Liver (tissue), 10 donors: ENCODE measurements around the gene CD28. TPM values are rescaled to one million over a fixed set of nuclear protein-coding genes. Genes with fewer than 3 reads are reported as not detected.

Experiments
- DNase-seq: peaks from one replicate; pipeline ENCODE4 v3.0.0-alpha.2; 2017; ENCODE audit warnings: low spot score
- H3K27ac ChIP-seq, 2 donors: one replicate each; pipeline ENCODE4 v1.7.0; 2013; ENCODE audit warnings: inconsistent platforms in 2 of 2, low read length in 2 of 2, control low read depth in 1 of 2, low read depth in 1 of 2, mild to moderate bottlenecking in 1 of 2
- H3K27me3 ChIP-seq, 4 donors: one replicate each; pipeline versions ENCODE4 v1.6.1 to v1.7.0; 2013; ENCODE audit warnings: low read length in 3 of 4, inconsistent platforms in 1 of 4, mild to moderate bottlenecking in 1 of 4, moderate library complexity in 1 of 4; ENCODE audit not compliant: control insufficient read depth in 4 of 4, insufficient read depth in 4 of 4
- H3K36me3 ChIP-seq, 4 donors: one replicate each; pipeline versions ENCODE4 v1.6.1 to v1.7.0; 2013; ENCODE audit warnings: low read length in 3 of 4, mild to moderate bottlenecking in 3 of 4, low read depth in 1 of 4, moderate library complexity in 1 of 4; ENCODE audit not compliant: control insufficient read depth in 4 of 4, insufficient read depth in 3 of 4
- H3K4me1 ChIP-seq, 4 donors: one replicate each; pipeline versions ENCODE4 v1.6.1 to v1.7.0; 2013; ENCODE audit warnings: low read length in 3 of 4, mild to moderate bottlenecking in 3 of 4, moderate library complexity in 1 of 4; ENCODE audit not compliant: control insufficient read depth in 4 of 4, insufficient read depth in 4 of 4
- H3K4me3 ChIP-seq, 3 donors: one replicate each; pipeline versions ENCODE4 v1.6.1 to v1.7.0; 2013; ENCODE audit warnings: low read length in 3 of 3, control low read depth in 1 of 3, low read depth in 1 of 3, mild to moderate bottlenecking in 1 of 3
- H3K9ac ChIP-seq, 2 donors: one replicate each; pipeline ENCODE4 v1.7.0; 2013; ENCODE audit warnings: low read length in 2 of 2, mild to moderate bottlenecking in 2 of 2, moderate library complexity in 2 of 2, control low read depth in 1 of 2, low read depth in 1 of 2
- H3K9me3 ChIP-seq, 4 donors: one replicate each; pipeline versions ENCODE4 v1.6.1 to v1.7.0; 2013; ENCODE audit warnings: low read length in 3 of 4; ENCODE audit not compliant: control insufficient read depth in 4 of 4
- ATF3 ChIP-seq: IDR thresholded peaks from 2 replicates; pipeline ENCODE4 v1.6.1; 2016; ENCODE audit warnings: antibody characterized with exemption
- EGR1 ChIP-seq, 2 donors: IDR thresholded peaks; 2 replicates each; pipeline ENCODE4 v1.6.1; 2016 to 2018; ENCODE audit warnings: antibody characterized with exemption in 2 of 2, low read depth in 2 of 2
- FOXA1 ChIP-seq: IDR thresholded peaks from 2 replicates; pipeline ENCODE4 v1.6.1; 2016; ENCODE audit warnings: antibody characterized with exemption
- FOXA2 ChIP-seq: IDR thresholded peaks from 2 replicates; pipeline ENCODE4 v1.6.1; 2016; ENCODE audit warnings: antibody characterized with exemption
- HNF4A ChIP-seq, 2 donors: conservative IDR thresholded peaks; 2 replicates each; pipeline ENCODE4 v1.6.1; 2016; ENCODE audit warnings: antibody characterized with exemption in 2 of 2, mild to moderate bottlenecking in 2 of 2
- HNF4G ChIP-seq: IDR thresholded peaks from 2 replicates; pipeline ENCODE4 v1.6.1; 2016; ENCODE audit warnings: antibody characterized with exemption
- RAD21 ChIP-seq, 2 donors: IDR thresholded peaks; 2 replicates each; pipeline ENCODE4 v1.6.1; 2016; ENCODE audit warnings: antibody characterized with exemption in 2 of 2, mild to moderate bottlenecking in 2 of 2
- SP1 ChIP-seq: IDR thresholded peaks from 2 replicates; pipeline ENCODE4 v1.6.1; 2018; ENCODE audit warnings: antibody characterized with exemption, mild to moderate bottlenecking
- TAF1 ChIP-seq: conservative IDR thresholded peaks from 2 replicates; pipeline ENCODE4 v1.6.1; 2016; ENCODE audit warnings: antibody characterized with exemption, mild to moderate bottlenecking
- YY1 ChIP-seq: IDR thresholded peaks from 2 replicates; pipeline ENCODE4 v1.6.1; 2016; ENCODE audit warnings: antibody characterized with exemption, mild to moderate bottlenecking
- WGBS: extraction: QIAGEN DNeasy Blood & Tissue Kit; methylation state at CpG from one replicate; pipeline ENCODE4 v1.1.7; 2013; 5-methylcytosine and 5-hydroxymethylcytosine counted together
- polyA plus RNA-seq, 2 donors: library from polyadenylated mRNA; stranded (reverse) in 1 of 2; unstranded in 1 of 2; fragments of 200-250 nt in 1 of 2; fragments of >200 nt in 1 of 2; fragmentation: Nextera tagmentation in 1 of 2; extraction: Ambion mirVana in 1 of 2; gene quantifications; one replicate each; pipeline versions ENCODE4 v1.2.1 to v1.2.3, GENCODE V29; 2013 to 2015
- small RNA-seq: library from RNA; depleted of rRNA; stranded (forward); fragments of <200 nt; gene quantifications from one replicate; pipeline ENCODE3, GENCODE V24; 2014
- total RNA-seq, 2 donors: library from RNA; depleted of rRNA; stranded (reverse); fragments of >200 nt; gene quantifications; one replicate each; pipeline ENCODE4 v1.2.3, GENCODE V29; 2014
- TF ChIP-seq, protein P1 (sequence below): IDR thresholded peaks from 2 replicates; pipeline ENCODE4 v1.6.1; 2016; ENCODE audit warnings: antibody characterized with exemption
- TF ChIP-seq, protein P2 (sequence below): IDR thresholded peaks from 2 replicates; pipeline ENCODE4 v1.6.1; 2016; ENCODE audit warnings: antibody characterized with exemption
- TF ChIP-seq, protein P3 (sequence below): fragments of 150-350 bp; IDR thresholded peaks from 2 replicates; pipeline ENCODE4 v1.5.1; 2017; ENCODE audit warnings: improper control_type of control experiment, low read depth, low read length; ENCODE audit not compliant: missing input control
- TF ChIP-seq, protein P4 (sequence below): IDR thresholded peaks from 2 replicates; pipeline ENCODE4 v1.6.1; 2016; ENCODE audit warnings: antibody characterized with exemption, mild to moderate bottlenecking
- donor health status: healthy.
- donor health status: healthy.
- donor health status: healthy.
- donor health status: healthy.
- donor health status: healthy.

Gene CD28
- total and polyA plus RNA-seq, 4 donors, result 0.08 to 0.93 (median 0.33) TPM

DNA sequence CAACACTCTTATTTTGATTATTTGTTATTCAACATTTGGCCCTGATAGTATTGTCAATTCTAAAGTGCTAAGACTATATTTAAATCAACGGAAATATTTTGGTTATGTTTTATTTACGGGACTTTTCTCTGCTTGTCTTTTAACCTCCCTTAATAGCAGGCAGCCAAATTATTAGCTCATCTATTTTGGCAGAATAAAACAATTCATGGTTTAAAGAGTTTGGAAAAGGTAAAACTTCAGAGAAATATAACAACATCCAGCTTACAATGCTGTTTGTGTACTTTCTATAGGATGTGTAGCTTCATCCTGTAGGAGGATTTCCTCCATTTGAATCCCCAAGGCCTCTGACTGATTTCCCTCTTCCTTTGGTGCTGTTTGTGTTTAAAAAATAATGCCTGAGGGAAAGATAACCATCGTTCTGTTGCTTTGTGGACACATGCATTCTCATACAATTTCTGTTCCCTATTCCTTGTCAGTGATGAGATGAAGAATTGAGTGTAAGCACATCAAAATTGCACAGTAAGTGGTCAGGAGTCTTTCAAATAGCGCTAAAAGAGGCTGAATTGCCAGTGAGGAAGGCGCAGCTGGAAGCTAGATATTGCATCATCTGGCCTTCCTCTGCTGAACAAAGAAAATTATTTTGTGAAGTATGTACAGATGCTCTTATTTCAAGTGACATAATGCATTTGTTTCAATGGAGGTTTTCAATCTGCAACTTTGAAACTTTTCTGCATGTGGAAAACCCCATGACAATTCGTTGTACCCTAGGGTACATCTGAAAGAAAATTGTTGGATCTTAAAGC lies 80.3 kb downstream of the CD28 start:
- no peak for DNase-seq
- H3K9me3 ChIP-seq, result no peaks in the 10 kb centered on the region
- peak overlapping the region; percentile 22 to 48 for H3K27ac ChIP-seq
- no peaks in the 10 kb centered on the region for H3K27me3 ChIP-seq
- H3K4me1 ChIP-seq, result peaks cover 9 to 30% (median 11%) of the 10 kb centered on the region in 4 donors
- no peaks in the 10 kb centered on the region for H3K36me3 ChIP-seq
- TF ChIP-seq EGR1 (IDR thresholded peaks at IDR 0.05; ENCODE audit: low read depth in 2 of 2) (no peak), TAF1 (no peak), RAD21 (IDR thresholded peaks at IDR 0.05) (peak in 1 of 2 donors; percentile 21), SP1 (no peak), ATF3 (no peak), HNF4A (conservative IDR thresholded peaks at IDR 0.05) (no peak), HNF4G (no peak), FOXA1 (no peak), FOXA2 (no peak)
- TF ChIP-seq, protein P1, sequence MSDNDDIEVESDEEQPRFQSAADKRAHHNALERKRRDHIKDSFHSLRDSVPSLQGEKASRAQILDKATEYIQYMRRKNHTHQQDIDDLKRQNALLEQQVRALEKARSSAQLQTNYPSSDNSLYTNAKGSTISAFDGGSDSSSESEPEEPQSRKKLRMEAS, result peak; percentile 30
- TF ChIP-seq, protein P2, sequence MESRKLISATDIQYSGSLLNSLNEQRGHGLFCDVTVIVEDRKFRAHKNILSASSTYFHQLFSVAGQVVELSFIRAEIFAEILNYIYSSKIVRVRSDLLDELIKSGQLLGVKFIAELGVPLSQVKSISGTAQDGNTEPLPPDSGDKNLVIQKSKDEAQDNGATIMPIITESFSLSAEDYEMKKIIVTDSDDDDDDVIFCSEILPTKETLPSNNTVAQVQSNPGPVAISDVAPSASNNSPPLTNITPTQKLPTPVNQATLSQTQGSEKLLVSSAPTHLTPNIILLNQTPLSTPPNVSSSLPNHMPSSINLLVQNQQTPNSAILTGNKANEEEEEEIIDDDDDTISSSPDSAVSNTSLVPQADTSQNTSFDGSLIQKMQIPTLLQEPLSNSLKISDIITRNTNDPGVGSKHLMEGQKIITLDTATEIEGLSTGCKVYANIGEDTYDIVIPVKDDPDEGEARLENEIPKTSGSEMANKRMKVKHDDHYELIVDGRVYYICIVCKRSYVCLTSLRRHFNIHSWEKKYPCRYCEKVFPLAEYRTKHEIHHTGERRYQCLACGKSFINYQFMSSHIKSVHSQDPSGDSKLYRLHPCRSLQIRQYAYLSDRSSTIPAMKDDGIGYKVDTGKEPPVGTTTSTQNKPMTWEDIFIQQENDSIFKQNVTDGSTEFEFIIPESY, result no peak
- H3K9ac ChIP-seq, result no peak overlapping the region
- WGBS, result 77% methylated on average over 6 of the region's 6 CpGs
- H3K4me3 ChIP-seq, result no peak overlapping the region

DNA sequence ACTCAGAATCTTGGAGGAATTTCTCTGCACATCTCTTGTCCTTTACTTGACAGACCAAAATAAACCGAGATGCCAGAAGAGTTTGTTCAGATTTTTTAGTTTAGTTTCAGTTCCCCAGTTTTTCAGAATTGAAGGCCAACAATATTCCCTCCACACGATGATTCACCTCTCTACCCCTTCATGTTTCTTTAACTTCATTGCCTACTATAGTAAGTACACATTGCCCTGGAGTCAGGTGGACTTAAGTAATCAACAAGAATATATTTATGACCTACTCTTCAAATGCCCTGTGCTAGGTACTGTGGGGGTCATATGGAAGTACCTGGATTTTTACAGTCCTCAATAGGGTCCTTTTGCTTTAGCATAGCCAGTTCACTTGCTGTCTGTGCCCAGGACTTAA lies 81.5 kb downstream of the CD28 start:
- TF ChIP-seq, protein P3, sequence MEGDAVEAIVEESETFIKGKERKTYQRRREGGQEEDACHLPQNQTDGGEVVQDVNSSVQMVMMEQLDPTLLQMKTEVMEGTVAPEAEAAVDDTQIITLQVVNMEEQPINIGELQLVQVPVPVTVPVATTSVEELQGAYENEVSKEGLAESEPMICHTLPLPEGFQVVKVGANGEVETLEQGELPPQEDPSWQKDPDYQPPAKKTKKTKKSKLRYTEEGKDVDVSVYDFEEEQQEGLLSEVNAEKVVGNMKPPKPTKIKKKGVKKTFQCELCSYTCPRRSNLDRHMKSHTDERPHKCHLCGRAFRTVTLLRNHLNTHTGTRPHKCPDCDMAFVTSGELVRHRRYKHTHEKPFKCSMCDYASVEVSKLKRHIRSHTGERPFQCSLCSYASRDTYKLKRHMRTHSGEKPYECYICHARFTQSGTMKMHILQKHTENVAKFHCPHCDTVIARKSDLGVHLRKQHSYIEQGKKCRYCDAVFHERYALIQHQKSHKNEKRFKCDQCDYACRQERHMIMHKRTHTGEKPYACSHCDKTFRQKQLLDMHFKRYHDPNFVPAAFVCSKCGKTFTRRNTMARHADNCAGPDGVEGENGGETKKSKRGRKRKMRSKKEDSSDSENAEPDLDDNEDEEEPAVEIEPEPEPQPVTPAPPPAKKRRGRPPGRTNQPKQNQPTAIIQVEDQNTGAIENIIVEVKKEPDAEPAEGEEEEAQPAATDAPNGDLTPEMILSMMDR, result no peak
- no peak for TF ChIP-seq TAF1
- no peak for TF ChIP-seq FOXA2
- TF ChIP-seq EGR1 (IDR thresholded peaks at IDR 0.05; ENCODE audit: low read depth in 2 of 2), result no peak
- TF ChIP-seq, protein P4, sequence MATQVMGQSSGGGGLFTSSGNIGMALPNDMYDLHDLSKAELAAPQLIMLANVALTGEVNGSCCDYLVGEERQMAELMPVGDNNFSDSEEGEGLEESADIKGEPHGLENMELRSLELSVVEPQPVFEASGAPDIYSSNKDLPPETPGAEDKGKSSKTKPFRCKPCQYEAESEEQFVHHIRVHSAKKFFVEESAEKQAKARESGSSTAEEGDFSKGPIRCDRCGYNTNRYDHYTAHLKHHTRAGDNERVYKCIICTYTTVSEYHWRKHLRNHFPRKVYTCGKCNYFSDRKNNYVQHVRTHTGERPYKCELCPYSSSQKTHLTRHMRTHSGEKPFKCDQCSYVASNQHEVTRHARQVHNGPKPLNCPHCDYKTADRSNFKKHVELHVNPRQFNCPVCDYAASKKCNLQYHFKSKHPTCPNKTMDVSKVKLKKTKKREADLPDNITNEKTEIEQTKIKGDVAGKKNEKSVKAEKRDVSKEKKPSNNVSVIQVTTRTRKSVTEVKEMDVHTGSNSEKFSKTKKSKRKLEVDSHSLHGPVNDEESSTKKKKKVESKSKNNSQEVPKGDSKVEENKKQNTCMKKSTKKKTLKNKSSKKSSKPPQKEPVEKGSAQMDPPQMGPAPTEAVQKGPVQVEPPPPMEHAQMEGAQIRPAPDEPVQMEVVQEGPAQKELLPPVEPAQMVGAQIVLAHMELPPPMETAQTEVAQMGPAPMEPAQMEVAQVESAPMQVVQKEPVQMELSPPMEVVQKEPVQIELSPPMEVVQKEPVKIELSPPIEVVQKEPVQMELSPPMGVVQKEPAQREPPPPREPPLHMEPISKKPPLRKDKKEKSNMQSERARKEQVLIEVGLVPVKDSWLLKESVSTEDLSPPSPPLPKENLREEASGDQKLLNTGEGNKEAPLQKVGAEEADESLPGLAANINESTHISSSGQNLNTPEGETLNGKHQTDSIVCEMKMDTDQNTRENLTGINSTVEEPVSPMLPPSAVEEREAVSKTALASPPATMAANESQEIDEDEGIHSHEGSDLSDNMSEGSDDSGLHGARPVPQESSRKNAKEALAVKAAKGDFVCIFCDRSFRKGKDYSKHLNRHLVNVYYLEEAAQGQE, result no peak
- TF ChIP-seq YY1, result no peak
- TF ChIP-seq RAD21 (IDR thresholded peaks at IDR 0.05), result no peak
- H3K27ac ChIP-seq, result no peak overlapping the region
- no peaks in the 10 kb centered on the region for H3K27me3 ChIP-seq
- no peaks in the 10 kb centered on the region for H3K9me3 ChIP-seq
- H3K4me3 ChIP-seq, result no peak overlapping the region
- WGBS, result 85% methylated on average over 2 of the region's 2 CpGs
- no peaks in the 10 kb centered on the region for H3K36me3 ChIP-seq
- H3K4me1 ChIP-seq, result peaks cover 4 to 22% (median 11%) of the 10 kb centered on the region in 4 donors
- DNase-seq, result no peak
- no peak overlapping the region for H3K9ac ChIP-seq

Small RNAs within 50 kb of the gene (small RNA-seq; reads per million reads assigned to genes)
- gene AC125238.1, result not detected
- gene RNU6-474P, result not detected

Other genes with a start within 250 kb of the CD28 start
- 10 to 100 TPM; 22.6 to 83.1 TPM for gene RAPH1, start 171.3 kb upstream of the CD28 start, total RNA-seq
- 10 to 100 TPM in 1 of 2 donors, 1 to 10 TPM in 1; 7.0 to 16.2 TPM for gene RAPH1, start 171.3 kb upstream of the CD28 start, polyA plus RNA-seq
- gene CTLA4, start 161.1 kb downstream of the CD28 start, total RNA-seq, result under 1 TPM in 1 of 2 donors, not detected in 1; 0.17 TPM
- gene CTLA4, start 161.1 kb downstream of the CD28 start, polyA plus RNA-seq, result not detected
- gene ICOS, start 230.1 kb downstream of the CD28 start, total RNA-seq, result under 1 TPM; 0.09 to 0.17 TPM
- gene ICOS, start 230.1 kb downstream of the CD28 start, polyA plus RNA-seq, result under 1 TPM in 1 of 2 donors, not detected in 1; 0.02 TPM